Measurements from ENCODE around the gene PITX2. TPM values are rescaled to one million over a fixed set of nuclear protein-coding genes. Genes with fewer than 3 reads are reported as not detected.

PITX2 gene
- total and polyA plus RNA-seq, 10 of the 15 experiments (the other 5 are each of a cell fraction or from before 2014, with no cell fraction given) = not detected

- FAIRE-seq (no peak), DNase-seq (ENCODE audit: low read depth, low spot score) (no peak), ATAC-seq (no peak)
- no peak overlapping the region for H3K4me3 ChIP-seq
- H3K9me3 ChIP-seq (replicated peaks; ENCODE audit: control insufficient read depth, insufficient read depth, low read length) = peaks cover 2% of the 10 kb centered on the region; the same call in 2 of the 3 replicates
- no peak overlapping the region for H2AFZ ChIP-seq (ENCODE audit: control insufficient read depth, low read depth, low read length)
- CTCF ChIA-PET = no interaction called here
- H3K27me3 ChIP-seq (replicated peaks in 1 of 2; ENCODE audit: control insufficient read depth in 2 of 2, insufficient read depth in 2 of 2, low read length in 1 of 2) = peaks cover 20 to 21% of the 10 kb centered on the region in 2 experiments
- no peaks in the 10 kb centered on the region for H3K36me3 ChIP-seq (ENCODE audit: control insufficient read depth in 2 of 2, insufficient read depth in 2 of 2, low read length in 1 of 2)
- H4K20me1 ChIP-seq (ENCODE audit: control insufficient read depth, insufficient read depth) = no peaks in the 10 kb centered on the region
- SMC1A ChIA-PET (ENCODE audit: uncharacterized antibody, unreplicated experiment) = interaction anchor here (0.6 kb wide), 1 partner anchor 119 kb away, joined by 3 read pairs; no protein-coding TSS in a partner anchor
- in situ Hi-C loops (cut with MboI) (no loop called here), intact Hi-C loops (cut with micrococcal nuclease; ENCODE audit: unreplicated experiment) (no loop called here)
- H3K9ac ChIP-seq (ENCODE audit: control insufficient read depth, insufficient read depth, low read length) = no peak overlapping the region
- POLR2A ChIA-PET = no interaction called here
- RAD21 ChIA-PET (ENCODE audit: unreplicated experiment) = no interaction called here
- WGBS (ENCODE audit: insufficient coverage, insufficient replicate concordance, low lambda C conversion rate, missing lambda C conversion rate) = 23% methylated on average over 22 of the region's 38 CpGs
- H3K4me2 ChIP-seq (ENCODE audit: control insufficient read depth, insufficient read depth) = no peak overlapping the region
- TF ChIP-seq SKIL (IDR thresholded peaks at IDR 0.05; ENCODE audit: low read depth, poor library complexity, severe bottlenecking) (no peak), IRF5 (IDR thresholded peaks at IDR 0.05; ENCODE audit: borderline replicate concordance) (no peak), ZNF687 (IDR thresholded peaks at IDR 0.05) (no peak), ZBTB4 (CRISPR knock-in tag; IDR thresholded peaks at IDR 0.05) (no peak), MXI1 (IDR thresholded peaks at IDR 0.05; ENCODE audit: low read depth, low read length) (no peak), IRF4 (IDR thresholded peaks at IDR 0.05; ENCODE audit: low read depth, low read length) (no peak), ELK1 (IDR thresholded peaks at IDR 0.05; ENCODE audit: low read depth, low read length) (no peak), PAX8 (IDR thresholded peaks at IDR 0.05) (no peak)
- H3K27ac ChIP-seq (ENCODE audit: control insufficient read depth, insufficient read depth) = no peak overlapping the region
- BruUV-seq (replicated peaks) = no TSS peak
- no peaks in the 10 kb centered on the region for H3K79me2 ChIP-seq (ENCODE audit: control insufficient read depth, insufficient read depth, low read length)
- no peaks in the 10 kb centered on the region for H3K4me1 ChIP-seq (ENCODE audit: control insufficient read depth, insufficient read depth, low read length)
These were observed 7.3 kb downstream of the PITX2 start for GRCh38 chr4:110615353-110616237.
